ENCODE measurements around the gene PREB. TPM values are rescaled to one million over a fixed set of nuclear protein-coding genes. Genes with fewer than 3 reads are reported as not detected.

The PREB gene
- total RNA-seq, 2 donors from 2014 or later = 74.0 to 88.9 TPM

GRCh38 chr2:27137322-27137935 lies 3.0 kb upstream of the PREB start:
- Histone ChIP-seq H3K4me3 (no peak overlapping the region), H3K27me3 (replicated peaks; ENCODE audit: insufficient read depth) (no peaks in the 10 kb centered on the region), H3K36me3 (peaks cover 0 to 4% of the 10 kb centered on the region in 2 donors), H3K27ac (no peak overlapping the region), H3K4me1 (replicated peaks) (peaks cover 8% of the 10 kb centered on the region), H3K9me3 (no peaks in the 10 kb centered on the region)
- 86% methylated on average over 20 of the region's 21 CpGs for WGBS
- intact Hi-C loops (cut with DNase I) = no loop called here
- no peak for DNase-seq (ENCODE audit: low spot score)
- TF ChIP-seq POLR2AphosphoS5 (IDR thresholded peaks at IDR 0.05) = no peak
- no peak for TF ChIP-seq POLR2A (IDR thresholded peaks at IDR 0.05)
- TF ChIP-seq, protein P1, sequence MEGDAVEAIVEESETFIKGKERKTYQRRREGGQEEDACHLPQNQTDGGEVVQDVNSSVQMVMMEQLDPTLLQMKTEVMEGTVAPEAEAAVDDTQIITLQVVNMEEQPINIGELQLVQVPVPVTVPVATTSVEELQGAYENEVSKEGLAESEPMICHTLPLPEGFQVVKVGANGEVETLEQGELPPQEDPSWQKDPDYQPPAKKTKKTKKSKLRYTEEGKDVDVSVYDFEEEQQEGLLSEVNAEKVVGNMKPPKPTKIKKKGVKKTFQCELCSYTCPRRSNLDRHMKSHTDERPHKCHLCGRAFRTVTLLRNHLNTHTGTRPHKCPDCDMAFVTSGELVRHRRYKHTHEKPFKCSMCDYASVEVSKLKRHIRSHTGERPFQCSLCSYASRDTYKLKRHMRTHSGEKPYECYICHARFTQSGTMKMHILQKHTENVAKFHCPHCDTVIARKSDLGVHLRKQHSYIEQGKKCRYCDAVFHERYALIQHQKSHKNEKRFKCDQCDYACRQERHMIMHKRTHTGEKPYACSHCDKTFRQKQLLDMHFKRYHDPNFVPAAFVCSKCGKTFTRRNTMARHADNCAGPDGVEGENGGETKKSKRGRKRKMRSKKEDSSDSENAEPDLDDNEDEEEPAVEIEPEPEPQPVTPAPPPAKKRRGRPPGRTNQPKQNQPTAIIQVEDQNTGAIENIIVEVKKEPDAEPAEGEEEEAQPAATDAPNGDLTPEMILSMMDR (IDR thresholded peaks at IDR 0.05) = no peak

GRCh38 chr2:27136751-27137150 lies 2.3 kb upstream of the PREB start:
- DNase-seq (ENCODE audit: low spot score) = no peak
- no peaks in the 10 kb centered on the region for H3K9me3 ChIP-seq
- TF ChIP-seq, protein P1 (IDR thresholded peaks at IDR 0.05) = no peak
- TF ChIP-seq POLR2AphosphoS5 (IDR thresholded peaks at IDR 0.05) (no peak), POLR2A (IDR thresholded peaks at IDR 0.05) (no peak)
- H3K27me3 ChIP-seq (replicated peaks; ENCODE audit: insufficient read depth) = no peaks in the 10 kb centered on the region
- H3K36me3 ChIP-seq = peaks cover 6 to 10% of the 10 kb centered on the region in 2 donors
- H3K4me1 ChIP-seq (replicated peaks) = peaks cover 8% of the 10 kb centered on the region
- 91% methylated on average over 7 of the region's 7 CpGs for WGBS
- no peak overlapping the region for H3K4me3 ChIP-seq
- H3K27ac ChIP-seq = no peak overlapping the region
- intact Hi-C loops (cut with DNase I) = no loop called here

- TF ChIP-seq POLR2AphosphoS5 (IDR thresholded peaks at IDR 0.05) (no peak), POLR2A (IDR thresholded peaks at IDR 0.05) (no peak)
- TF ChIP-seq, protein P1 (IDR thresholded peaks at IDR 0.05) = no peak
- peaks cover 7 to 12% of the 10 kb centered on the region in 2 donors for H3K36me3 ChIP-seq
- no peaks in the 10 kb centered on the region for H3K9me3 ChIP-seq
- no peak overlapping the region for H3K4me3 ChIP-seq
- no peak for DNase-seq (ENCODE audit: low spot score)
- no peaks in the 10 kb centered on the region for H3K27me3 ChIP-seq (replicated peaks; ENCODE audit: insufficient read depth)
- H3K4me1 ChIP-seq (replicated peaks) = peaks cover 8% of the 10 kb centered on the region
- 92% methylated on average over 12 of the region's 12 CpGs for WGBS
- H3K27ac ChIP-seq = no peak overlapping the region
- intact Hi-C loops (cut with DNase I) = no loop called here
Measured at GRCh38 chr2:27135478-27135955, 1.1 kb upstream of the PREB start.

DNA sequence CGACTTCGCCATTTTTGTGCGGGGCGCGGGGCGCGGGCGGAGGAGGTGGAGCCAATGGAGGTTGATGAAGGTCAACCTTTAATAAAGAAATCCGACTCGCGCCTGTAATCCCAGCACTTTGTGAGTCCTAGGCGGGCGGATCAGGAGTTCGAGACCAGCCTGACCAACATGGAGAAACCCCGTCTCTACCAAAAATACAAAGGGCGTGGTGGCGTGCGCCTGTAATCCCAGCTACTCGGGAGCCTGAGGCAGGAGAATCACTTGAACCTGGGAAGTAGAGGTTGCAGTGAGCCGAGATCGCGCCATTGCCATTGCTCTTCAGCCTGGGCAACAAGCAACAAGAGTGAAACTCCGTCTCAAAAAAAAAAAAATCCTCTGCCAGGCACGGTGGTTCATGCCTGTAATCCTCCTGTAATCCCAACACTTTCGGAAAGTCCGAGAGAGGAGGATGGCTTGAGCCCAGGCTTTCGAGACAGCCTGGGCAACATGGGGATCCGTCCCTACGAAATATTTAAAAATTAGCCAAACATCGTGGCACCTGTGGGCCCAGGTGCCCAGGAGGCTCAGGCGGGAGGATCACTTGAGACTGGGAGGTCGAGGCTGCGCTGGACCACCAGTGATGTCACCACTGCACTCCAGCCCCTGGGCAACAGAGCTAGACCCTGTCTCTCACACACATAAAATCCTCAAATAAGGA lies 493 bp upstream of the PREB start:
- peak overlapping the region; percentile 78 to 96 for H3K4me3 ChIP-seq
- TF ChIP-seq POLR2A (IDR thresholded peaks at IDR 0.05) (no peak), POLR2AphosphoS5 (IDR thresholded peaks at IDR 0.05) (no peak)
- TF ChIP-seq, protein P1 (IDR thresholded peaks at IDR 0.05) = no peak
- peaks cover 8% of the 10 kb centered on the region for H3K4me1 ChIP-seq (replicated peaks)
- 64% methylated on average over 28 of the region's 33 CpGs for WGBS
- no peak for DNase-seq (ENCODE audit: low spot score)
- peaks cover 7 to 17% of the 10 kb centered on the region in 2 donors for H3K36me3 ChIP-seq
- intact Hi-C loops (cut with DNase I) = no loop called here
- no peaks in the 10 kb centered on the region for H3K9me3 ChIP-seq
- peak overlapping the region; percentile 82 to 88 for H3K27ac ChIP-seq
- no peaks in the 10 kb centered on the region for H3K27me3 ChIP-seq (replicated peaks; ENCODE audit: insufficient read depth)
